Endodermal cell (in vitro differentiated cells): Measurements from ENCODE around the gene OMD. TPM values are rescaled to one million over a fixed set of nuclear protein-coding genes. Genes with fewer than 3 reads are reported as not detected.

Source experiments
- DNase-seq: peaks from one replicate; pipeline ENCODE4 v3.0.0-alpha.2; 2017
- H3K27ac ChIP-seq: 2 replicates; pipeline ENCODE4 v1.5.1; 2013; ENCODE audit warnings: mild to moderate bottlenecking, low read depth, low read length, moderate library complexity
- H3K27me3 ChIP-seq: 2 replicates; pipeline ENCODE4 v1.6.1; 2013; ENCODE audit warnings: mild to moderate bottlenecking, low read length, moderate library complexity; ENCODE audit not compliant: insufficient read depth, control insufficient read depth, poor library complexity, severe bottlenecking
- H3K36me3 ChIP-seq: 2 replicates; pipeline ENCODE4 v1.7.0; 2013; ENCODE audit warnings: mild to moderate bottlenecking, low read length, moderate library complexity; ENCODE audit not compliant: control insufficient read depth, insufficient read depth
- H3K4me1 ChIP-seq: one replicate; pipeline ENCODE4 v1.7.0; 2013; ENCODE audit warnings: low read length; ENCODE audit not compliant: control insufficient read depth, insufficient read depth
- H3K4me3 ChIP-seq: 2 replicates; pipeline ENCODE4 v1.5.1; 2013; ENCODE audit warnings: mild to moderate bottlenecking, low read length, moderate library complexity
- H3K9ac ChIP-seq: 2 replicates; pipeline ENCODE4 v1.6.1; 2013; ENCODE audit warnings: mild to moderate bottlenecking, low read length, moderate library complexity; ENCODE audit not compliant: poor library complexity, severe bottlenecking; ENCODE audit errors: extremely low read depth
- H3K9me3 ChIP-seq: 2 replicates; pipeline ENCODE4 v1.6.1; 2013; ENCODE audit warnings: mild to moderate bottlenecking, low read length, moderate library complexity; ENCODE audit not compliant: control insufficient read depth
- H3K27ac Mint-ChIP-seq: 2 replicates; pipeline ENCODE4 v1.8.0; 2020; ENCODE audit warnings: mixed read lengths
- H3K27me3 Mint-ChIP-seq: 2 replicates; pipeline ENCODE4 v1.8.0; 2021; ENCODE audit warnings: mild to moderate bottlenecking, mixed read lengths; ENCODE audit not compliant: insufficient read depth
- H3K36me3 Mint-ChIP-seq: 2 replicates; pipeline ENCODE4 v1.8.0; 2020; ENCODE audit warnings: low read depth, mixed read lengths
- H3K4me1 Mint-ChIP-seq: 2 replicates; pipeline ENCODE4 v1.8.0; 2020; ENCODE audit warnings: mixed read lengths
- H3K4me3 Mint-ChIP-seq: 2 replicates; pipeline ENCODE4 v1.8.0; 2020; ENCODE audit warnings: mild to moderate bottlenecking, moderate library complexity, mixed read lengths
- H3K9me3 Mint-ChIP-seq: 2 replicates; pipeline ENCODE4 v1.8.0; 2020; ENCODE audit warnings: mild to moderate bottlenecking, mixed read lengths
- WGBS, 2 experiments: methylation state at CpG; one replicate each; pipeline versions ENCODE4 v1.1.5 to v1.1.7; 2013; ENCODE audit warnings: missing lambda C conversion rate in 2 of 2, mixed read lengths in 1 of 2; ENCODE audit not compliant: insufficient coverage in 1 of 2, insufficient read length in 1 of 2; 5-methylcytosine and 5-hydroxymethylcytosine counted together
- total RNA-seq, 2 donors: library from RNA; stranded (reverse); fragmentation: NEBNext Ultra II Directional in 1 of 2; extraction: Animal tissue kit (Norgen Biotek cat#: 25700) in 1 of 2; gene quantifications; 2 replicates in 1 of 2; 3 replicates in 1 of 2; pipeline ENCODE4 v1.2.1, GENCODE V29; 2021
- TF ChIP-seq, protein P1 (sequence below): fragments of 200-600 bp; sonication (generic); conservative IDR thresholded peaks from 2 replicates; pipeline ENCODE4 v1.5.0; 2021; ENCODE audit warnings: antibody characterized with exemption, mild to moderate bottlenecking

The OMD gene
- total RNA-seq, 2 donors from 2014 or later, result not detected

- WGBS, 2 experiments, result no CpG with 5 or more reads among the region's 1 CpG
- H3K27ac Mint-ChIP-seq, result no peak overlapping the region
Measured at GRCh38 chr9:92384375-92384774, 39.9 kb downstream of the OMD start.

GRCh38 chr9:92381775-92382174 is 42.5 kb downstream of the OMD start:
- Mint-ChIP-seq H3K9me3 (no peaks in the 10 kb centered on the region), H3K4me1 (peaks cover 27% of the 10 kb centered on the region), H3K27me3 (no peaks in the 10 kb centered on the region), H3K27ac (no peak overlapping the region), H3K4me3 (no peak overlapping the region), H3K36me3 (no peaks in the 10 kb centered on the region)
- no peaks in the 10 kb centered on the region for H3K36me3 ChIP-seq
- H3K4me1 ChIP-seq, result peaks cover 7% of the 10 kb centered on the region
- no peak overlapping the region for H3K9ac ChIP-seq
- H3K27me3 ChIP-seq, result no peaks in the 10 kb centered on the region
- no peak for DNase-seq
- TF ChIP-seq, protein P1, sequence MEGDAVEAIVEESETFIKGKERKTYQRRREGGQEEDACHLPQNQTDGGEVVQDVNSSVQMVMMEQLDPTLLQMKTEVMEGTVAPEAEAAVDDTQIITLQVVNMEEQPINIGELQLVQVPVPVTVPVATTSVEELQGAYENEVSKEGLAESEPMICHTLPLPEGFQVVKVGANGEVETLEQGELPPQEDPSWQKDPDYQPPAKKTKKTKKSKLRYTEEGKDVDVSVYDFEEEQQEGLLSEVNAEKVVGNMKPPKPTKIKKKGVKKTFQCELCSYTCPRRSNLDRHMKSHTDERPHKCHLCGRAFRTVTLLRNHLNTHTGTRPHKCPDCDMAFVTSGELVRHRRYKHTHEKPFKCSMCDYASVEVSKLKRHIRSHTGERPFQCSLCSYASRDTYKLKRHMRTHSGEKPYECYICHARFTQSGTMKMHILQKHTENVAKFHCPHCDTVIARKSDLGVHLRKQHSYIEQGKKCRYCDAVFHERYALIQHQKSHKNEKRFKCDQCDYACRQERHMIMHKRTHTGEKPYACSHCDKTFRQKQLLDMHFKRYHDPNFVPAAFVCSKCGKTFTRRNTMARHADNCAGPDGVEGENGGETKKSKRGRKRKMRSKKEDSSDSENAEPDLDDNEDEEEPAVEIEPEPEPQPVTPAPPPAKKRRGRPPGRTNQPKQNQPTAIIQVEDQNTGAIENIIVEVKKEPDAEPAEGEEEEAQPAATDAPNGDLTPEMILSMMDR, result no peak
- no peak overlapping the region for H3K4me3 ChIP-seq
- 90 to 92% methylated on average over 2 of the region's 2 CpGs for WGBS, 2 experiments
- no peaks in the 10 kb centered on the region for H3K9me3 ChIP-seq
- no peak overlapping the region for H3K27ac ChIP-seq

More at GRCh38 chr9:92384375-92384774, 39.9 kb downstream of the OMD start:
- H3K9me3 Mint-ChIP-seq, result no peaks in the 10 kb centered on the region
- Histone ChIP-seq H3K9ac (no peak overlapping the region), H3K27ac (no peak overlapping the region), H3K36me3 (no peaks in the 10 kb centered on the region), H3K4me3 (no peak overlapping the region), H3K4me1 (no peaks in the 10 kb centered on the region), H3K9me3 (no peaks in the 10 kb centered on the region), H3K27me3 (no peaks in the 10 kb centered on the region)
- no peaks in the 10 kb centered on the region for H3K36me3 Mint-ChIP-seq
- peaks cover 6% of the 10 kb centered on the region for H3K4me1 Mint-ChIP-seq
- no peak overlapping the region for H3K4me3 Mint-ChIP-seq
- TF ChIP-seq, protein P1, result no peak
- DNase-seq, result no peak
- H3K27me3 Mint-ChIP-seq, result no peaks in the 10 kb centered on the region

DNA sequence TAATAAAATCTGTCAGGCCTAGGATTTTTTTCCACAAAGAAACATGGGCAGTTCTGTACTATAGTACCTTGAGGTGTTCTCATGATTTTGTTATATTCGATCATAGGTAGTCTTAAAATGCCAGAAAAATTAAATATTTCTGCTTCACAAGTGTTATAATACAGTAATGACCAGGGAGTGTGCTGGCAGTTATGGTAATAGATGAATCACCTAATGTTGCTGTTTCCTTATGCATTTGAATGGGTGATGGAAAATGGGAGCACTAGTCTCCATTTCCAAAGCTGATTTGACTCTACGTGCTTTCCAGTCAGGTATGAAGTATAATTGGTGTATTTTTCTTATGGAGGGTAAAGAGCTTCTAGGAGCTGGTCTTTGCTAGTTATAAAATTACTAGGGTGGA is 43.7 kb downstream of the OMD start:
- no peaks in the 10 kb centered on the region for H3K9me3 ChIP-seq
- Mint-ChIP-seq H3K27ac (no peak overlapping the region), H3K4me1 (peaks cover 27% of the 10 kb centered on the region), H3K36me3 (no peaks in the 10 kb centered on the region), H3K27me3 (no peaks in the 10 kb centered on the region), H3K4me3 (no peak overlapping the region), H3K9me3 (no peaks in the 10 kb centered on the region)
- TF ChIP-seq, protein P1, result no peak
- H3K27ac ChIP-seq, result no peak overlapping the region
- H3K4me1 ChIP-seq, result peaks cover 7% of the 10 kb centered on the region
- H3K36me3 ChIP-seq, result no peaks in the 10 kb centered on the region
- H3K4me3 ChIP-seq, result no peak overlapping the region
- H3K9ac ChIP-seq, result no peak overlapping the region
- DNase-seq, result no peak
- WGBS, 2 experiments, result 90 to 98% methylated on average over 2 of the region's 2 CpGs
- no peaks in the 10 kb centered on the region for H3K27me3 ChIP-seq
